ENCODE data around the gene GPR152.
A peak's percentile ranks its signal among the peaks of the same experiment; 100 is the strongest.

The GPR152 gene, protein sequence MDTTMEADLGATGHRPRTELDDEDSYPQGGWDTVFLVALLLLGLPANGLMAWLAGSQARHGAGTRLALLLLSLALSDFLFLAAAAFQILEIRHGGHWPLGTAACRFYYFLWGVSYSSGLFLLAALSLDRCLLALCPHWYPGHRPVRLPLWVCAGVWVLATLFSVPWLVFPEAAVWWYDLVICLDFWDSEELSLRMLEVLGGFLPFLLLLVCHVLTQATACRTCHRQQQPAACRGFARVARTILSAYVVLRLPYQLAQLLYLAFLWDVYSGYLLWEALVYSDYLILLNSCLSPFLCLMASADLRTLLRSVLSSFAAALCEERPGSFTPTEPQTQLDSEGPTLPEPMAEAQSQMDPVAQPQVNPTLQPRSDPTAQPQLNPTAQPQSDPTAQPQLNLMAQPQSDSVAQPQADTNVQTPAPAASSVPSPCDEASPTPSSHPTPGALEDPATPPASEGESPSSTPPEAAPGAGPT

DNA sequence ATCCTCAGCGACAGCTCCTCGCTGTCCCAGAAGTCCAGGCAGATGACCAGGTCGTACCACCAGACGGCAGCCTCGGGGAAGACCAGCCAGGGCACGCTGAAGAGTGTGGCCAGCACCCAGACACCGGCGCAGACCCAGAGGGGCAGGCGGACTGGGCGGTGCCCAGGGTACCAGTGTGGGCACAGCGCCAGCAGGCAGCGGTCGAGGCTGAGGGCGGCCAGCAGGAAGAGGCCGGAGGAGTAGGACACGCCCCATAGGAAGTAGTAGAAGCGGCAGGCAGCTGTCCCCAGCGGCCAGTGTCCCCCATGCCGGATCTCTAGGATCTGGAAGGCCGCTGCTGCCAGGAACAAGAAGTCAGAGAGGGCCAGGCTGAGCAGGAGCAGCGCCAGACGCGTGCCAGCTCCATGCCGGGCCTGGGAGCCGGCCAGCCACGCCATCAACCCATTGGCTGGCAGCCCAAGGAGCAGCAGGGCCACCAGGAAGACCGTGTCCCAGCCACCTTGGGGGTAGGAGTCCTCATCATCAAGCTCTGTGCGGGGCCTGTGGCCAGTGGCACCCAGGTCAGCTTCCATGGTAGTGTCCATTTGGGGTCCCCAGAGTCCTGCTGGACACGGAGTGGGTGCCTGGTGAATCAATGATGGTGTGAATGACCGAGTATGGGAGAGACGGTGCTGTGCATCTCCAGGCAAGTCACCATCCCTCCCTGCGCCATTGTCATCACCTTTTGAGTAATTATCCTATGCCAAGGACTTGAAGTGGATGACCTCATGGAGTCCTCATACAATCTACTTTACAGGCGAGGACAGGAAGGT, at the start of gene GPR152:
TSS of gene GPR152 (minus strand) at position 589 of the 812 bp plus-strand sequence. CDS start at position 584, 5 bp downstream.
- H3K9me3 ChIP-seq: no peaks in the 10 kb centered on the region
- no peak within 1 kb of the TSS for H3K27ac ChIP-seq
- H3K4me1 ChIP-seq (ENCODE audit: control insufficient read depth in 1 of 2, insufficient read depth in 1 of 2, low read depth in 1 of 2, low read length in 1 of 2): peaks cover 0 to 6% of the 10 kb centered on the region in 2 experiments
- TF ChIP-seq, protein P1, sequence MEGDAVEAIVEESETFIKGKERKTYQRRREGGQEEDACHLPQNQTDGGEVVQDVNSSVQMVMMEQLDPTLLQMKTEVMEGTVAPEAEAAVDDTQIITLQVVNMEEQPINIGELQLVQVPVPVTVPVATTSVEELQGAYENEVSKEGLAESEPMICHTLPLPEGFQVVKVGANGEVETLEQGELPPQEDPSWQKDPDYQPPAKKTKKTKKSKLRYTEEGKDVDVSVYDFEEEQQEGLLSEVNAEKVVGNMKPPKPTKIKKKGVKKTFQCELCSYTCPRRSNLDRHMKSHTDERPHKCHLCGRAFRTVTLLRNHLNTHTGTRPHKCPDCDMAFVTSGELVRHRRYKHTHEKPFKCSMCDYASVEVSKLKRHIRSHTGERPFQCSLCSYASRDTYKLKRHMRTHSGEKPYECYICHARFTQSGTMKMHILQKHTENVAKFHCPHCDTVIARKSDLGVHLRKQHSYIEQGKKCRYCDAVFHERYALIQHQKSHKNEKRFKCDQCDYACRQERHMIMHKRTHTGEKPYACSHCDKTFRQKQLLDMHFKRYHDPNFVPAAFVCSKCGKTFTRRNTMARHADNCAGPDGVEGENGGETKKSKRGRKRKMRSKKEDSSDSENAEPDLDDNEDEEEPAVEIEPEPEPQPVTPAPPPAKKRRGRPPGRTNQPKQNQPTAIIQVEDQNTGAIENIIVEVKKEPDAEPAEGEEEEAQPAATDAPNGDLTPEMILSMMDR (IDR thresholded peaks at IDR 0.05): no peak
- H3K4me3 ChIP-seq (ENCODE audit: low read depth in 1 of 2, low read length in 1 of 2): no peak within 1 kb of the TSS
- H3K27me3 ChIP-seq: no peaks in the 10 kb centered on the region
- H3K36me3 ChIP-seq: no peaks in the 10 kb centered on the region

DNA sequence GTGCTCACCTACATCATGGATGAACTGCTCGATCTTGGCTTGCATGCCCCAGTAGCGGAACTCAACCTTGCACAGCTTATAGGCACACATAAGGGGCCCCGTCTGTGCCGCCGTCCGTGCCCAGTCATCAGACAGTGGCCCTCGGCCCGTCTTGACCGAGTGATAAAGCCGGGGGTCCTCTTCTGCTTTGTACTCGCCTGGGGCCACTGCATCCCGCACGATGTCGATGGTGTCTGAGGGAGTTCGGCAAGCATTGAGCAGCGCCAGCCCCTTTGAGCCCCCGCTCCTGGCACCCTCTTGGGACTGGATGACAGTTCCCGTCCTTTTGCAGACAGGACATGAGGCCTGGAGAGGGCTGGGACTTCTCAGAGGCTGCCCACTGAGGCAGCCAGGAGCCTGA, 49.3 kb upstream of the GPR152 start:
- no peak overlapping the region for H3K4me3 ChIP-seq (ENCODE audit: low read depth in 1 of 2, low read length in 1 of 2)
- H3K27ac ChIP-seq: peak overlapping the region; percentile 55
- TF ChIP-seq, protein P1 (IDR thresholded peaks at IDR 0.05): no peak
- H3K4me1 ChIP-seq (ENCODE audit: control insufficient read depth in 1 of 2, insufficient read depth in 1 of 2, low read depth in 1 of 2, low read length in 1 of 2): peaks cover 41 to 45% of the 10 kb centered on the region in 2 experiments
- H3K36me3 ChIP-seq: peaks cover 62% of the 10 kb centered on the region
- H3K27me3 ChIP-seq: peaks cover 5% of the 10 kb centered on the region
- H3K9me3 ChIP-seq: no peaks in the 10 kb centered on the region

DNA sequence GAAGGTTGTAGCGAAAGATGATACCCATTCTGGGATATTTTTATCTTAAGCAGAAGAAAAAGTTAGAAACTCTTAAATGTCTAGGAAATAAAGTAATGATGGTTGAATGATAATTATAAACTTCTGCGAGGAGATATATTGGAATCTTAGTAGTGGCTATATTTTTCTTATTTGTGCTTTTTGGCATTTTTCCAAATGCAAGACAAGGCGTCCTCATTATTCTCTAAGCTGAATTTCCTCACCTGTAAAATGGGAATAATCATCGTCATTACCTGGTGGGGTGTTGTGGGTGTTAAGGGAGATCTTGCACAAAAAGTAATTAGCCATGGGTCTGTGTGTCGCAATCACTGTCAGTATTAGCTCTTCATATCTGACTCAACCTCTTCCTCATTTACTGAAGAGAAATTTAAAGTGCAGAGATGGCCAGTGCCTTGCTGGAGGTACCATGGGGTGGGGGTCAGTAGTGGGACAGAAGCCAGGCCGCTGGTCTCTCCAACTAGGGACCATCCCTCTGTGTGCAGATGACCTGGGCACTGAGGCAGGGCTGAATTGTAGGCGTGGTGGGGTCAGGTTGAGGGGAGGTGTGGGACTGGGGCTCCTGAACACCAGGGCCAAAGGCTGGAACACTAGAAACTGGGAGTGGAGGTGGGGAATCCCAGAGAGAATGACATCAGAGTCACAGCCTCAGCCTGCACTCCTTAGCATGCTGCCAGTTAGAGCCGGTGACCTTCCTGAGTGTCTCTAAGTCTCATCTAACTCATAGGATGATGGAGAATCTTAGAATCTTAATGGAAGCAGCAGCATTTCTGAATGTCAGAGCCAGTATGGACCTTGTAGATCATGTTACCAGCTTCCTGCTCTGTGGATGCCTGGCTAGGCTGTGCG, 48.5 kb upstream of the GPR152 start:
- TF ChIP-seq, protein P1 (IDR thresholded peaks at IDR 0.05): no peak
- no peak overlapping the region for H3K4me3 ChIP-seq (ENCODE audit: low read depth in 1 of 2, low read length in 1 of 2)
- no peaks in the 10 kb centered on the region for H3K9me3 ChIP-seq
- H3K27me3 ChIP-seq: peaks cover 5% of the 10 kb centered on the region
- H3K36me3 ChIP-seq: peaks cover 70% of the 10 kb centered on the region
- H3K4me1 ChIP-seq (ENCODE audit: control insufficient read depth in 1 of 2, insufficient read depth in 1 of 2, low read depth in 1 of 2, low read length in 1 of 2): peaks cover 33 to 37% of the 10 kb centered on the region in 2 experiments
- peak overlapping the region; percentile 55 for H3K27ac ChIP-seq

DNA sequence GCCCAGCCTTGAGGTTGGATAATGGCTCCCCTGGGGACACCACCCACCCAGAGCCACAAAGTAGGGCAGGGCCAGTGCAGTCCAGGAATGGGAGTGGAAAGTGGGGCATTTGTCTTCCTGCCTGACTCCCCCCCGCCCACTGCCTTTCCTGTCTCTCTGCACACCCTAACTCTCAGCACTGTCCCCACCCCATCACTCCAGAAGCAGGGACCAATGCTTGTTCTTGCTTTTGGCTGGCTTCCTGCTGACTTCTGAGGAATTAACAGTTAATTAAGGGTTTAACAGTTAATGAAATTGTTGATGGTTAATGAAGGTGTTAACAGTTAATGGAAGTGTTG, 47.9 kb upstream of the GPR152 start:
- Histone ChIP-seq H3K27me3 (peaks cover 5% of the 10 kb centered on the region), H3K4me1 (ENCODE audit: control insufficient read depth in 1 of 2, insufficient read depth in 1 of 2, low read depth in 1 of 2, low read length in 1 of 2) (peaks cover 27 to 31% of the 10 kb centered on the region in 2 experiments), H3K4me3 (ENCODE audit: low read depth in 1 of 2, low read length in 1 of 2) (no peak overlapping the region), H3K9me3 (no peaks in the 10 kb centered on the region), H3K27ac (no peak overlapping the region), H3K36me3 (peaks cover 76% of the 10 kb centered on the region)
- TF ChIP-seq, protein P1 (IDR thresholded peaks at IDR 0.05): no peak
